Measurements from ENCODE around the gene OPTC.

Gene OPTC

DNA sequence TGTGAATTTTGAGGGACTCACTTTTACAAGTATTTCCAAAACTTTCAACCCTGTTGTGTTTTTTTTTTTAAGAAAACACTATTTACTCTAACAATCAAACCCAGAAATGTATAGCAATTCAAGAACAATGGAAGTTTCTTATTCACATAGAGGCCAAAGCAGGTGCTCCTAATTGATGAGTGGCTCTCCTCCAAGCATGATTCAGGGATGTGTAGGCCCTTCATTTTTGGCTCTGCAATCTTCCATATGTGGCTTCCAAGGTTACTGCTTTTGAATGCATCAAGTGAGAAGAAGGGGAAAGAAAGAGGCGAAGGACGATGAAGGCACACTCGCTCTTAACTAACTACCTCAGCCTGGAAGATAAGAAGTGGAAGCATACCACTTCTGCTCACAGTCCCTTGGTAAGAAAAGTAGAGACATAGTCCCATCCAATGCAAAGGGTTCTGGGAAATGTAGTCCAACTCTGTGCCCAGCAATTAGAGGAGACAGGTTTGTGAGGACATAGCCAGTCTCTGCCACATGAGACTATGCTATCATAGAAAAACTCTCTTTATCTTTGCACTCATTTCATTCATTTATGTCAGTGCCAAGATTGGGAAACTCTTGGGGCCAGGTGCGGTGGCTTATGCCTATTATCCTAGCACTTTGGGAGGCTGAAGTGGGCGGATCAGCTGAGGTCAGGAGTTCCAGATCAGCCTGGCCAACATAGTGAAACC, 46.0 kb downstream of the OPTC start:
- no peak overlapping the region for H3K4me3 ChIP-seq (ENCODE audit: low read length)
- DNase-seq (ENCODE audit: low read depth): no peak
- TF ChIP-seq, protein P1, sequence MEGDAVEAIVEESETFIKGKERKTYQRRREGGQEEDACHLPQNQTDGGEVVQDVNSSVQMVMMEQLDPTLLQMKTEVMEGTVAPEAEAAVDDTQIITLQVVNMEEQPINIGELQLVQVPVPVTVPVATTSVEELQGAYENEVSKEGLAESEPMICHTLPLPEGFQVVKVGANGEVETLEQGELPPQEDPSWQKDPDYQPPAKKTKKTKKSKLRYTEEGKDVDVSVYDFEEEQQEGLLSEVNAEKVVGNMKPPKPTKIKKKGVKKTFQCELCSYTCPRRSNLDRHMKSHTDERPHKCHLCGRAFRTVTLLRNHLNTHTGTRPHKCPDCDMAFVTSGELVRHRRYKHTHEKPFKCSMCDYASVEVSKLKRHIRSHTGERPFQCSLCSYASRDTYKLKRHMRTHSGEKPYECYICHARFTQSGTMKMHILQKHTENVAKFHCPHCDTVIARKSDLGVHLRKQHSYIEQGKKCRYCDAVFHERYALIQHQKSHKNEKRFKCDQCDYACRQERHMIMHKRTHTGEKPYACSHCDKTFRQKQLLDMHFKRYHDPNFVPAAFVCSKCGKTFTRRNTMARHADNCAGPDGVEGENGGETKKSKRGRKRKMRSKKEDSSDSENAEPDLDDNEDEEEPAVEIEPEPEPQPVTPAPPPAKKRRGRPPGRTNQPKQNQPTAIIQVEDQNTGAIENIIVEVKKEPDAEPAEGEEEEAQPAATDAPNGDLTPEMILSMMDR (IDR thresholded peaks at IDR 0.05; ENCODE audit: insufficient read depth, low read depth, low read length, missing control alignments): no peak

DNA sequence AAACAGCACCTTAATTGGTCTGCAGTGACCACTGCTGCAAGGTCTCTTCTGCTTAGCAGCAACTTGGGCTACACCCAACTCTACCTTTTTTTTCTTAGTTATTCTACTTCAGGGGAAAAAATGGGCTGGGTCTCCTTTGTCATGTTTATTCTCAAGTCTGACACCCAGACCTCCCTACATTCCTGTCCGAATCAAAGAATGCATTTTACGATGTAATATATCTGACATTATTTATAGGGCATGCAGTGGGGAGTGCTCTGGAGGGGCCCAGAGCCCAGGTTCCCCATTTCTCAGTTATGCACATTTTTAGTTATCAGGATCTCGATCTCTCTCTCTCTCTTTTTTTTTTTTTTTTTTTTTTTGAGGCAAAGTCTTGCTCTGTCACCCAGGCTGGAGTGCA, 50.5 kb downstream of the OPTC start:
- TF ChIP-seq, protein P1 (IDR thresholded peaks at IDR 0.05; ENCODE audit: insufficient read depth, low read depth, low read length, missing control alignments): no peak
- DNase-seq (ENCODE audit: low read depth): no peak
- no peak overlapping the region for H3K4me3 ChIP-seq (ENCODE audit: low read length)

DNA sequence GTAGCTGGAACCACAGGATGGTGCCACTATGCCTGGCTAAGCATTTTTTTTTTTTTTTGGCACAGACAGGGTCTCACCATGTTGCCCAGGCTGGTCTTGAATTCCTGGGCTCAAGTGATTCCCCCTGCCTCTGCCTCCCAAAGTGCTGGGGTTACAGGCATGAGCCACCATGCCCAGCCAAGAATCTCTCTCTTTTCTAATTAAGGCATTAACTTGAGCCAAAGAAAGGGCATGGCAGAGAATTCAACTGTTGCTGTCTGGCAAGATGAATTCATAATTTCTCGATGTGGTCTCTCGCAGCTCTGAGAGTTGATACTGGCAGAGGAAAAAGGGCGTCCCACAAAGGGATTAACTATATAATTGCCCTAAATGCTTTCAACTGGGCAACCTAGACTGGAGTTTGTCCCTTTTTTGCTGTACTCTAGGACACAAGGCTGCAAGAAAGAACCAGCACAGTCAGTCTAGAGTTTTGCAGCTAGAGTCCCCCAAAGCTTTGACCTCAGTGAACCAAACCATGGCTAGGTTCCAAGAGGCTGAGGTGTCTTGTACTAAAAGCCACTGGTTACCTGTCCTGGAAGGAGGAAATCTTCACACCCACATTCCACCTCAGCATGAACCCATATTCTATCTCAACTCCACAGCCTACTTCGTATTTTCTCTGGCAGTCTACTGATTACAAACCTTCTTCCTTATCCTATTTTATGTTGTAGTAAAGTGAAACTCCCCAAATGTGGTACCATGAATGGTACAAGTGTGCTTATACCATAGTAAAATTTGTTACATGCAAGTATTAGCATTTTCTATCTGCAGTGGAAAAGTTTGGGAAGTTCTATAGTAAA, 51.2 kb downstream of the OPTC start:
- H3K4me3 ChIP-seq (ENCODE audit: low read length): no peak overlapping the region
- TF ChIP-seq, protein P1 (IDR thresholded peaks at IDR 0.05; ENCODE audit: insufficient read depth, low read depth, low read length, missing control alignments): no peak
- no peak for DNase-seq (ENCODE audit: low read depth)

DNA sequence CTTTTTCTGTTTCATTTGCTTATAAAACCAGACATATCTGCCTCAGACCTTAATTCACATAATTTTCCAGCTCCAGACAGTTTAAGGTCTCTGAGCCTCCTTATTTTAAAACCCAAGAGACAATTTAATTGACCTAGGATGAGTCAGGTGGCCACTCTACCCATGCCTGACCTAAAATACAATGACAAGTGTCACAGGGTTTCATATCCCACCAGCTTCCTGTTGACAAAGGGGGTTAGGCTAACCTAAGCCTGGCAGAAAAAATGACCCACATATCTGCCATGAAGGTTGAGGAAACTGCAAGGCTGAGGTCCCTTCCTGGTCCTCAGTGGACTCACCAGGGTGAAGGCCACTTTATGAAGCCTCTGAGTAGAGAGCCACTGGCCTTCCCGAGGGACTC, 52.3 kb downstream of the OPTC start:
- H3K4me3 ChIP-seq (ENCODE audit: low read length): no peak overlapping the region
- no peak for DNase-seq (ENCODE audit: low read depth)
- TF ChIP-seq, protein P1 (IDR thresholded peaks at IDR 0.05; ENCODE audit: insufficient read depth, low read depth, low read length, missing control alignments): no peak

DNA sequence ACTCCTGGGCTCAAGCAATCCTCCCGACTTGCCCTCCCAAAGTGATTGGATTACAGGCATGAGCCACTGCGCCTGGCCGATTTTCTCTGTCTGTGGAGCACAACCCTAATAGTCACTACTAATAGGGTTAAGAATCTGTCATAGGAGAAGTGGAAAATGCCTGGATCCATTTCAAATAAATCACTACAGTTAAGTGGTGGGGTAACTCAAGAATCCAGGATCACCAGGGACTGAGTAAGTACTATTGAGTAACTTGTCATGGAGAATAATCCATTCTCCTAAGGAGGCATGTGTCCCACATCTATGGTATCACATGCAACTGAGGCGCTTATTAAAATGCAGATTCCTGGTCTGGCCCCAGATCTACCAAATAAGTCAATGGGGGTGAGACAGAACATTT, 53.2 kb downstream of the OPTC start:
- DNase-seq (ENCODE audit: low read depth): no peak
- no peak overlapping the region for H3K4me3 ChIP-seq (ENCODE audit: low read length)
- TF ChIP-seq, protein P1 (IDR thresholded peaks at IDR 0.05; ENCODE audit: insufficient read depth, low read depth, low read length, missing control alignments): no peak

DNA sequence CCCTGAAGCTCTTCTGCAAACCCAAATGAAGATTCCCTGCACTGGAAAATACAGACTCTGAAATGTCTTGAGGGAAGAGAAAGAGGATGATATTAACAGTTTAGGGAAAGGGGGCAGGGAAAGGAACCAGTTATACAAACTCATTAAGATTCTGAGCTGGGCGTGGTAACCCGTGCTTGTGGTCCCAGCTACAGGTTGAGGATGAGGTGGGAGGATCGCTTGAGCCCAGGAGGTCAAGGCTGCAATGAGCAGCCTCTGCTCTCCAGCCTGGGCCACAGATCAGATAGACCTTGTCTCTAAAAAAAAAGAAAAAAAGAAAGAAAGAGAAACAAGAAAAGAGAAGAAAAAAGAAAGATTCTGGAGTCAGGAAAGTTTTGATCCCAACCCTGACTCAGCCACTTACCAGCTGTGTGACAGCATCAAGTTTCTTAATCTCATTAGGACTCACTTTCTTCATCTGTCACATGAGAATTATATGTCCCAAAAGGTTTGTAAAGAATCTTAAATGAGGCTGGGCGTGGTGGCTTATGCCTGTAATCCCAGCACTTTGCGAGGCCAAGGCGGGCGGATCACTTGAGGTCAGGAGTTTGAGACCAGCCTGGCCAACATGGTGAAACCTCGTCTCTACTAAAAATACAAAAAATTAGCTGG, 53.9 kb downstream of the OPTC start:
- H3K4me3 ChIP-seq (ENCODE audit: low read length): no peak overlapping the region
- TF ChIP-seq, protein P1 (IDR thresholded peaks at IDR 0.05; ENCODE audit: insufficient read depth, low read depth, low read length, missing control alignments): no peak
- DNase-seq (ENCODE audit: low read depth): no peak

Data from epithelial cell of esophagus (primary cell).